Measurements from ENCODE around the gene CELSR2.
A peak's percentile ranks its signal among the peaks of the same experiment; 100 is the strongest.

Gene CELSR2

GRCh38 chr1:109252167-109252892 lies 3.0 kb downstream of the CELSR2 start:
- DNase-seq: no peak

GRCh38 chr1:109252893-109253802 lies 3.8 kb downstream of the CELSR2 start:
- no peak for DNase-seq

GRCh38 chr1:109253803-109254620 lies 4.7 kb downstream of the CELSR2 start:
- DNase-seq: no peak

- no peak for DNase-seq
Measured at GRCh38 chr1:109254621-109255096, 5.3 kb downstream of the CELSR2 start.

GRCh38 chr1:109255097-109255651 lies 5.8 kb downstream of the CELSR2 start:
- no peak for DNase-seq

GRCh38 chr1:109255678-109256077 lies 6.3 kb downstream of the CELSR2 start:
- DNase-seq: peak; percentile 71

GRCh38 chr1:109256085-109256484 lies 6.7 kb downstream of the CELSR2 start:
- peak; percentile 46 for DNase-seq

- no peak for DNase-seq
Measured at GRCh38 chr1:109256971-109257681, 7.8 kb downstream of the CELSR2 start.

- DNase-seq: no peak
Measured at GRCh38 chr1:109257682-109258421, 8.5 kb downstream of the CELSR2 start.

- DNase-seq: no peak
Measured at GRCh38 chr1:109258481-109259466, 9.4 kb downstream of the CELSR2 start.

GRCh38 chr1:109259674-109260557 lies 10.6 kb downstream of the CELSR2 start:
- DNase-seq: no peak

- DNase-seq: no peak
Measured at GRCh38 chr1:109261006-109261405, 11.7 kb downstream of the CELSR2 start.

GRCh38 chr1:109261578-109261977 lies 12.2 kb downstream of the CELSR2 start:
- no peak for DNase-seq

- DNase-seq: no peak
Measured at GRCh38 chr1:109262231-109263055, 13.1 kb downstream of the CELSR2 start.

- DNase-seq: no peak
Measured at GRCh38 chr1:109263234-109263596, 13.9 kb downstream of the CELSR2 start.

- DNase-seq: no peak
Measured at GRCh38 chr1:109263597-109264378, 14.4 kb downstream of the CELSR2 start.

GRCh38 chr1:109264379-109264755 lies 15.0 kb downstream of the CELSR2 start:
- no peak for DNase-seq
